Neural cell (in vitro differentiated cells): ENCODE measurements around the gene ADIPOQ. TPM values are rescaled to one million over a fixed set of nuclear protein-coding genes. Genes with fewer than 3 reads are reported as not detected.

Experiments used
- H2AFZ ChIP-seq: fragments of 200-600, 300-800 bp; sonication (generic), shearing (Covaris generic); 2 replicates; pipeline ENCODE4 v1.6.0; 2014; ENCODE audit warnings: low read depth, mild to moderate bottlenecking, antibody characterized with exemption, low read length, moderate library complexity
- H3F3A ChIP-seq: fragments of 200-600 bp; shearing (Covaris generic); 2 replicates; pipeline ENCODE4 v1.6.1; 2016; ENCODE audit warnings: mild to moderate bottlenecking, moderate library complexity, mixed read lengths, antibody characterized with exemption, low read length; ENCODE audit not compliant: insufficient read depth, poor library complexity, severe bottlenecking
- H3K27ac ChIP-seq: fragments of 200-600, 300-800 bp; sonication (generic), shearing (Covaris generic); 2 replicates; pipeline ENCODE4 v1.5.1; 2014; ENCODE audit warnings: mild to moderate bottlenecking, low read length, moderate library complexity
- H3K27me3 ChIP-seq: fragments of 300-800, 200-600 bp; sonication (generic), shearing (Covaris generic); 2 replicates; pipeline ENCODE4 v1.6.0; 2014; ENCODE audit warnings: mild to moderate bottlenecking, low read depth, low read length, moderate library complexity; ENCODE audit not compliant: insufficient read depth
- H3K36me3 ChIP-seq: fragments of 300-800, 200-600 bp; sonication (generic), shearing (Covaris generic); 2 replicates; pipeline ENCODE4 v1.5.1; 2014; ENCODE audit warnings: mild to moderate bottlenecking, antibody characterized with exemption, low read length, moderate library complexity; ENCODE audit not compliant: insufficient read depth
- H3K4me2 ChIP-seq: fragments of 300-800, 200-600 bp; sonication (generic), shearing (Covaris generic); 2 replicates; pipeline ENCODE4 v1.6.0; 2014; ENCODE audit warnings: mild to moderate bottlenecking, low read length
- H3K4me3 ChIP-seq: fragments of 300-800, 200-600 bp; sonication (generic), shearing (Covaris generic); 2 replicates; pipeline ENCODE4 v1.5.1; 2014; ENCODE audit warnings: mild to moderate bottlenecking, low read length, moderate library complexity
- H3K79me2 ChIP-seq: fragments of 200-600 bp; shearing (Covaris generic); replicated peaks from 2 replicates; pipeline ENCODE4 v1.6.0; 2014; ENCODE audit warnings: mild to moderate bottlenecking, low read length, moderate library complexity; ENCODE audit not compliant: insufficient read depth
- H3K9ac ChIP-seq: fragments of 300-800, 200-600 bp; sonication (generic), shearing (Covaris generic); 2 replicates; pipeline ENCODE4 v1.6.1; 2016; ENCODE audit warnings: mild to moderate bottlenecking, low read length, mixed read lengths
- H3K9me2 ChIP-seq: fragments of 200-600 bp; shearing (Covaris generic); 2 replicates; pipeline ENCODE4 v1.6.1; 2016; ENCODE audit warnings: mild to moderate bottlenecking, low read length, mixed read lengths; ENCODE audit not compliant: insufficient read depth
- H3K9me3 ChIP-seq: fragments of 200-600, 300-800 bp; sonication (generic), shearing (Covaris generic); 2 replicates; pipeline ENCODE4 v1.6.1; 2016; ENCODE audit warnings: mild to moderate bottlenecking, mixed run types, low read length, moderate library complexity, mixed read lengths
- H4K20me1 ChIP-seq: fragments of 200-600 bp; shearing (Covaris generic); 2 replicates; pipeline ENCODE4 v1.6.1; 2016; ENCODE audit warnings: mild to moderate bottlenecking, mixed run types; ENCODE audit not compliant: insufficient read depth
- CTCF ChIP-seq: fragments of 450-650 bp; IDR thresholded peaks from 2 replicates; pipeline ENCODE4 v1.5.1; 2014; ENCODE audit warnings: antibody characterized with exemption, mild to moderate bottlenecking, moderate library complexity; ENCODE audit not compliant: poor library complexity, severe bottlenecking
- EP300 ChIP-seq: fragments of 450-650 bp; conservative IDR thresholded peaks from 2 replicates; pipeline ENCODE4 v1.6.1; 2014; ENCODE audit warnings: antibody characterized with exemption, mild to moderate bottlenecking, moderate library complexity; ENCODE audit not compliant: poor library complexity, severe bottlenecking
- EZH2 ChIP-seq: fragments of 200-600, 300-800 bp; shearing (Covaris generic), sonication (generic); IDR thresholded peaks from 2 replicates; pipeline ENCODE4 v1.6.1; 2014; ENCODE audit warnings: antibody characterized with exemption, low read length, borderline replicate concordance, mild to moderate bottlenecking; ENCODE audit not compliant: insufficient read depth, poor library complexity, severe bottlenecking
- MXI1 ChIP-seq: fragments of 450-650 bp; conservative IDR thresholded peaks from 2 replicates; pipeline ENCODE4 v1.6.1; 2014; ENCODE audit warnings: antibody characterized with exemption, mild to moderate bottlenecking; ENCODE audit not compliant: poor library complexity, severe bottlenecking
- POLR2AphosphoS5 ChIP-seq: IDR thresholded peaks from 2 replicates; pipeline ENCODE4 v1.6.1; 2012
- RAD21 ChIP-seq: fragments of 450-650 bp; conservative IDR thresholded peaks from 2 replicates; pipeline ENCODE4 v1.6.1; 2014; ENCODE audit warnings: antibody characterized with exemption, mild to moderate bottlenecking, moderate library complexity
- SMC3 ChIP-seq: fragments of 450-650 bp; conservative IDR thresholded peaks from 2 replicates; pipeline ENCODE4 v1.6.1; 2014; ENCODE audit warnings: antibody characterized with exemption, mild to moderate bottlenecking, moderate library complexity; ENCODE audit not compliant: poor library complexity
- TAF1 ChIP-seq: IDR thresholded peaks from 2 replicates; pipeline ENCODE4 v1.6.1; 2012; ENCODE audit warnings: low read depth
- polyA plus RNA-seq: library from polyadenylated mRNA; depleted of rRNA; stranded (reverse); fragments of >200 nt; gene quantifications from 2 replicates; pipeline ENCODE4 v1.2.3, GENCODE V29; 2014
- TF ChIP-seq, protein P1 (sequence below): IDR thresholded peaks from 2 replicates; pipeline ENCODE4 v1.6.1; 2012; ENCODE audit warnings: borderline replicate concordance

Gene ADIPOQ
- polyA plus RNA-seq, 1 donor from 2014 or later = not detected

GRCh38 chr3:186844908-186845307, 2.4 kb downstream of the ADIPOQ start:
- no peaks in the 10 kb centered on the region for H3K9me2 ChIP-seq
- H3K9ac ChIP-seq = no peak overlapping the region
- no peak overlapping the region for H2AFZ ChIP-seq
- no peak overlapping the region for H3K4me3 ChIP-seq
- no peaks in the 10 kb centered on the region for H3K36me3 ChIP-seq
- H3K27ac ChIP-seq = no peak overlapping the region
- no peaks in the 10 kb centered on the region for H3K9me3 ChIP-seq
- no peaks in the 10 kb centered on the region for H3K79me2 ChIP-seq
- TF ChIP-seq EP300 (no peak), CTCF (no peak)
- no peaks in the 10 kb centered on the region for H4K20me1 ChIP-seq
- H3K4me2 ChIP-seq = no peak overlapping the region
- no peaks in the 10 kb centered on the region for H3K27me3 ChIP-seq
- no peaks in the 10 kb centered on the region for H3F3A ChIP-seq

DNA sequence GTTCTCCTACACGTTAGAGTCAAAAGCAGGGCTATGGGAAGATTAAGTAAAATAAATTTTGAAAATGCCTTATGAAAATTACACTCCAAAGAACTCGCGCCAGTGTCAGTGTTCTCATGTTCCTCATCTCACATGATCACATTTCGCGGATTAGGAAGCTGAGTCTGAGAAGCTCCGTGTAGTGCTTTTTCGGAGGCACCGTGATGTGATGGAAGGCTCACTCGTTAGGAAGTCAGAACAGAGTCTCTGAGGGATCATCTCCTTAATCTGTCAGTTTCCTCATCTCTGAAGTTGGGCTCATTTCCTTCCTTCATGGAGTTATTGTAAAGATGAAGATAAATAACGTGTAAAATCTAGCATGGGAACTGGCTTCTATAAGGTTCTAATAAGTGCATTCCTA, 3.2 kb downstream of the ADIPOQ start:
- Histone ChIP-seq H3K4me3 (no peak overlapping the region), H3K4me2 (no peak overlapping the region), H3F3A (no peaks in the 10 kb centered on the region), H3K36me3 (no peaks in the 10 kb centered on the region), H3K27me3 (no peaks in the 10 kb centered on the region), H3K9ac (no peak overlapping the region), H3K9me3 (no peaks in the 10 kb centered on the region), H3K27ac (no peak overlapping the region), H3K9me2 (no peaks in the 10 kb centered on the region), H2AFZ (no peak overlapping the region), H3K79me2 (no peaks in the 10 kb centered on the region), H4K20me1 (no peaks in the 10 kb centered on the region)
- TF ChIP-seq MXI1 = no peak
- TF ChIP-seq, protein P1, sequence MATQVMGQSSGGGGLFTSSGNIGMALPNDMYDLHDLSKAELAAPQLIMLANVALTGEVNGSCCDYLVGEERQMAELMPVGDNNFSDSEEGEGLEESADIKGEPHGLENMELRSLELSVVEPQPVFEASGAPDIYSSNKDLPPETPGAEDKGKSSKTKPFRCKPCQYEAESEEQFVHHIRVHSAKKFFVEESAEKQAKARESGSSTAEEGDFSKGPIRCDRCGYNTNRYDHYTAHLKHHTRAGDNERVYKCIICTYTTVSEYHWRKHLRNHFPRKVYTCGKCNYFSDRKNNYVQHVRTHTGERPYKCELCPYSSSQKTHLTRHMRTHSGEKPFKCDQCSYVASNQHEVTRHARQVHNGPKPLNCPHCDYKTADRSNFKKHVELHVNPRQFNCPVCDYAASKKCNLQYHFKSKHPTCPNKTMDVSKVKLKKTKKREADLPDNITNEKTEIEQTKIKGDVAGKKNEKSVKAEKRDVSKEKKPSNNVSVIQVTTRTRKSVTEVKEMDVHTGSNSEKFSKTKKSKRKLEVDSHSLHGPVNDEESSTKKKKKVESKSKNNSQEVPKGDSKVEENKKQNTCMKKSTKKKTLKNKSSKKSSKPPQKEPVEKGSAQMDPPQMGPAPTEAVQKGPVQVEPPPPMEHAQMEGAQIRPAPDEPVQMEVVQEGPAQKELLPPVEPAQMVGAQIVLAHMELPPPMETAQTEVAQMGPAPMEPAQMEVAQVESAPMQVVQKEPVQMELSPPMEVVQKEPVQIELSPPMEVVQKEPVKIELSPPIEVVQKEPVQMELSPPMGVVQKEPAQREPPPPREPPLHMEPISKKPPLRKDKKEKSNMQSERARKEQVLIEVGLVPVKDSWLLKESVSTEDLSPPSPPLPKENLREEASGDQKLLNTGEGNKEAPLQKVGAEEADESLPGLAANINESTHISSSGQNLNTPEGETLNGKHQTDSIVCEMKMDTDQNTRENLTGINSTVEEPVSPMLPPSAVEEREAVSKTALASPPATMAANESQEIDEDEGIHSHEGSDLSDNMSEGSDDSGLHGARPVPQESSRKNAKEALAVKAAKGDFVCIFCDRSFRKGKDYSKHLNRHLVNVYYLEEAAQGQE = no peak
- TF ChIP-seq EZH2 = no peak
- no peak for TF ChIP-seq CTCF
- TF ChIP-seq EP300 = no peak
- no peak for TF ChIP-seq RAD21
- TF ChIP-seq TAF1 = no peak
- TF ChIP-seq POLR2AphosphoS5 = no peak
- no peak for TF ChIP-seq SMC3
